SK-N-MC (cell line): ENCODE data around the gene MAP4.

Source experiments
- DNase-seq: peaks from one replicate; pipeline ENCODE4 v3.0.0-alpha.2; 2011; ENCODE audit warnings: low read depth, low spot score
- H3K27ac ChIP-seq: fragments of 200-600 bp; sonication (generic); 2 replicates; pipeline ENCODE4 v1.5.1; 2016; ENCODE audit warnings: mixed run types
- H3K36me3 ChIP-seq: fragments of 200-600 bp; sonication (generic); 2 replicates; pipeline ENCODE4 v1.6.1; 2017; ENCODE audit warnings: antibody characterized with exemption, low read length, mixed read lengths; ENCODE audit not compliant: insufficient read depth
- H3K4me3 ChIP-seq: fragments of 200-600 bp; sonication (generic); 2 replicates; pipeline ENCODE4 v1.5.1; 2016
- H3K9ac ChIP-seq: fragments of 200-600 bp; sonication (generic); 2 replicates; pipeline ENCODE4 v1.8.0; 2017; ENCODE audit warnings: mixed run types, mixed read lengths; ENCODE audit not compliant: insufficient read length
- H3K9me3 ChIP-seq: fragments of 200-600 bp; sonication (generic); 2 replicates; pipeline ENCODE4 v1.6.1; 2017; ENCODE audit warnings: low read depth, mild to moderate bottlenecking, antibody characterized with exemption, low read length, moderate library complexity, mixed read lengths
- EZH2 ChIP-seq: fragments of 200-600 bp; sonication (generic); IDR thresholded peaks from one replicate; pipeline ENCODE4 v1.6.1; 2017; ENCODE audit warnings: antibody characterized with exemption
- FOXP2 ChIP-seq: optimal IDR thresholded peaks from 2 replicates; pipeline ENCODE3; 2011; ENCODE audit warnings: mild to moderate bottlenecking, moderate library complexity; ENCODE audit not compliant: insufficient read depth; ENCODE audit errors: extremely low read length, control extremely low read depth
- POLR2AphosphoS5 ChIP-seq: IDR thresholded peaks from 2 replicates; pipeline ENCODE4 v1.6.1; 2012; ENCODE audit warnings: mild to moderate bottlenecking, low read depth, low read length, borderline replicate concordance

The MAP4 gene

GRCh38 chr3:47851888-47852603 is 164.2 kb downstream of the MAP4 start:
- peaks cover 21% of the 10 kb centered on the region; the same call in 1 of the 2 replicates for H3K36me3 ChIP-seq
- DNase-seq, result no peak
- H3K9ac ChIP-seq, result no peak overlapping the region
- no peaks in the 10 kb centered on the region for H3K9me3 ChIP-seq
- peak overlapping the region; percentile 54; the same call in 1 of the 2 replicates for H3K27ac ChIP-seq
- no peak for TF ChIP-seq POLR2AphosphoS5
- no peak for TF ChIP-seq FOXP2
- no peak for TF ChIP-seq EZH2
- H3K4me3 ChIP-seq, result no peak overlapping the region

GRCh38 chr3:47850564-47851410 is 165.4 kb downstream of the MAP4 start:
- Histone ChIP-seq H3K9ac (no peak overlapping the region), H3K4me3 (no peak overlapping the region), H3K9me3 (no peaks in the 10 kb centered on the region), H3K27ac (0 out of 2 replicates have a peak overlapping the region, but pooled peaks have one; percentile 25), H3K36me3 (peaks cover 33% of the 10 kb centered on the region; the same call in 1 of the 2 replicates)
- no peak; the same call in none of the 2 replicates for TF ChIP-seq POLR2AphosphoS5
- DNase-seq, result no peak

DNA sequence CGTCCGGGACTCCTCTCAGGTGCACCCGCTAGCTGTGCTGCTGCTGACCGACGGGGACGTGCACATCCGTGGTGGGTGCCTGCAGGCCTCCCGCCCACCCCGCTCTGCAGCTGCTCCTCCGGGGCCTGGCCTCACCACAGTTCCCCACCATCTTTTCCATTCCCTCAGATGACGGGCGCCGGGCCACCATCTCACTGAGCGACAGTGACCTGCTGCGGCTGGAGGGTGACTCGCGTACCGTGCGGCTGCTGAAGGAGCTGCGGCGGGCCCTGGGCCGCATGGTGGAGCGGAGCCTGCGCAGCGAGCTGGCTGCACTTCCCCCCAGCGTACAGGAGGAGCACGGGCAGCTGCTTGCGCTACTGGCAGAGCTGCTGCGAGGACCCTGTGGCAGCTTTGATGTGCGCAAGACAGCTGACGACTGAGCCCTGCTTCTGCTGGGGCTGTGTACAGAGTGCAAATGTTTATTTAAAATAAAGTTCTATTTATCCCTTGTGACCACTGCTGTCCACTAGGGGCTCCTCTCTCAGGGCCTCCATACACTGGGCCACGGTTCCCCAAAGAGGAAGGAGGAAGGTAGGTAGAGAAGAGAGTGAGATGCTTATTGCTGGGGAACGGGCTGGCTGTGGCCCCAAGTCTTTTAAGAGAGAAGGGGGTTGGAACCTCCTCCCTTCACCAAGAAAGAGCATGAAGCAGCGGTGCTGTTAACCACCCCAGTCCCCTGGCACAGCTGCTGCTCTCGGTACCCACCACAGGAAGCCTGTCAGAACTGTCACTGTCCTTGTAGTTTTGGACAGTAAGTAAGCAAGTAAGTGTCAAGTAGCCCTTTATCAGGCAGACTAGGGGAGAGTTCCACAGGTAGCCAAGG is 166.3 kb downstream of the MAP4 start:
- H3K27ac ChIP-seq, result no peak overlapping the region
- peaks cover 32% of the 10 kb centered on the region; the same call in 1 of the 2 replicates for H3K36me3 ChIP-seq
- H3K9ac ChIP-seq, result no peak overlapping the region
- H3K4me3 ChIP-seq, result no peak overlapping the region
- no peaks in the 10 kb centered on the region for H3K9me3 ChIP-seq
- TF ChIP-seq POLR2AphosphoS5 (no peak; the same call in 1 of the 2 replicates), FOXP2 (no peak), EZH2 (no peak)
- no peak for DNase-seq

DNA sequence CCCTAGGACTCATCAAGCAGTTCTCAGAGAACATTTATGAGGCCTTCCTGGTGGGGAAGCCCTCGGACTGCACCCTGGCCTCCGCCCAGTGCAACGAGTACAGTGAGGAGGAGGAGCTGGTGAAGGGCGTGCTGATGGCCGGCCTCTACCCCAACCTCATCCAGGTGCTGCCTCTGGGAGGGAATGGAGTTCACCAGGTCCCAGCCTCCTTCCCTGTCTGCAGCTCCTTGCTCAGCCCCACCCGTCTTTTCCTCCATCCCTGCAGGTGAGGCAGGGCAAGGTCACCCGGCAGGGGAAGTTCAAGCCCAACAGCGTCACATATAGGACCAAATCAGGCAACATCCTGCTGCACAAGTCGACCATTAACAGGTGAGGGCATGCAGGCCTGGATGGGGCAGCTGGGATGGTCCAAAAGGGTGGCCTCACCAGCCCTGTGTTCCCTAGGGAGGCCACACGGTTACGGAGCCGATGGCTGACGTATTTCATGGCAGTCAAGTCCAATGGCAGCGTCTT is 167.0 kb downstream of the MAP4 start:
- TF ChIP-seq FOXP2 (no peak), POLR2AphosphoS5 (no peak)
- DNase-seq, result no peak
- Histone ChIP-seq H3K27ac (no peak overlapping the region), H3K9me3 (no peaks in the 10 kb centered on the region), H3K4me3 (no peak overlapping the region), H3K9ac (no peak overlapping the region), H3K36me3 (peaks cover 37% of the 10 kb centered on the region; the same call in 1 of the 2 replicates)

DNA sequence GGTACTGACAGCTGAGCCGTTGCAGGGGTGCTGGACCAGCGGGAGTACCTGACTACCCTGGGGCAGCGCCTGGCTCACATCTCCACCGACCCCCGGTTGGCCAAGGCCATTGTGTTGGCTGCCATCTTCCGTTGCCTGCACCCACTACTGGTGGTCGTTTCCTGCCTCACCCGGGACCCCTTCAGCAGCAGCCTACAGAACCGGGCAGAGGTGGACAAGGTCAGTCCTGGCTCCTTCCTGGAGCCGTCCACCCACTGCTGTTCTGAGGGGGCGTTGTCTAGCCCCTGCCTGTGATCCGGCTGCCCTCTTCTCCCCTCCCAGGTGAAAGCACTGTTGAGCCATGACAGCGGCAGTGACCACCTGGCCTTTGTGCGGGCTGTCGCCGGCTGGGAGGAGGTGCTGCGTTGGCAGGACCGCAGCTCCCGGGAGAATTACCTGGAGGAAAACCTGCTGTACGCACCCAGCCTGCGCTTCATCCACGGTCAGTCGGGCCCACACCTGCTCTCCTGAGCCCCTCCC is 167.6 kb downstream of the MAP4 start:
- Histone ChIP-seq H3K4me3 (no peak overlapping the region), H3K36me3 (peaks cover 43% of the 10 kb centered on the region; the same call in 1 of the 2 replicates), H3K9ac (no peak overlapping the region)

GRCh38 chr3:47847801-47848518 is 168.3 kb downstream of the MAP4 start:
- peaks cover 50% of the 10 kb centered on the region; the same call in 1 of the 2 replicates for H3K36me3 ChIP-seq
- H3K9me3 ChIP-seq, result no peaks in the 10 kb centered on the region
- no peak overlapping the region for H3K4me3 ChIP-seq
- H3K27ac ChIP-seq, result no peak overlapping the region
- H3K9ac ChIP-seq, result no peak overlapping the region
- no peak for TF ChIP-seq POLR2AphosphoS5
- TF ChIP-seq FOXP2, result no peak
- TF ChIP-seq EZH2, result no peak
- DNase-seq, result no peak

More for the DNA sequence above, 167.6 kb downstream of the MAP4 start:
- TF ChIP-seq EZH2 (no peak), FOXP2 (no peak), POLR2AphosphoS5 (no peak)
- Histone ChIP-seq H3K27ac (no peak overlapping the region), H3K9me3 (no peaks in the 10 kb centered on the region)
- no peak for DNase-seq

DNA sequence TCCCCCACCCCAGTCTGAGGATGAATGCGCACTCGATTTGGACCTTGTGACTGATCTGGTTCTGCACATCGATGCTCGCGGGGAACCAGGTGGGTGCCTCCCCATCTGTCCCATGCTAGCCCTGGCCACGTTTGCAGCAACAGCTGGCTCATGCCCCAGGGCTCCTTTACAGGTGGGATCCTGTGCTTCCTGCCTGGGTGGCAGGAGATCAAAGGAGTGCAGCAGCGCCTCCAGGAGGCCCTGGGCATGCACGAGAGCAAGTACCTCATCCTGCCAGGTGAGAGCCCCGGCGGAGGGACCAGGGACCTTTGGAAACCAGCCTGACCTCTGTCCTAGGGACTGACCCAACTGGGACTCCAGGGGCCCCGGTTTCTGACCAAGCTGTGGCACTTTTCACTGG is 169.0 kb downstream of the MAP4 start:
- Histone ChIP-seq H3K4me3 (no peak overlapping the region), H3K27ac (no peak overlapping the region), H3K36me3 (peaks cover 56% of the 10 kb centered on the region; the same call in 1 of the 2 replicates), H3K9ac (no peak overlapping the region), H3K9me3 (no peaks in the 10 kb centered on the region)
- DNase-seq, result no peak
- no peak for TF ChIP-seq FOXP2
- no peak for TF ChIP-seq EZH2
- no peak for TF ChIP-seq POLR2AphosphoS5
